ENCODE data around the gene BTD.
"Not testable (repeated sequence)": the region's sequence is repeated elsewhere in the genome, so short reads cannot be mapped to it uniquely, and the experiment has no call there.

The BTD gene

DNA sequence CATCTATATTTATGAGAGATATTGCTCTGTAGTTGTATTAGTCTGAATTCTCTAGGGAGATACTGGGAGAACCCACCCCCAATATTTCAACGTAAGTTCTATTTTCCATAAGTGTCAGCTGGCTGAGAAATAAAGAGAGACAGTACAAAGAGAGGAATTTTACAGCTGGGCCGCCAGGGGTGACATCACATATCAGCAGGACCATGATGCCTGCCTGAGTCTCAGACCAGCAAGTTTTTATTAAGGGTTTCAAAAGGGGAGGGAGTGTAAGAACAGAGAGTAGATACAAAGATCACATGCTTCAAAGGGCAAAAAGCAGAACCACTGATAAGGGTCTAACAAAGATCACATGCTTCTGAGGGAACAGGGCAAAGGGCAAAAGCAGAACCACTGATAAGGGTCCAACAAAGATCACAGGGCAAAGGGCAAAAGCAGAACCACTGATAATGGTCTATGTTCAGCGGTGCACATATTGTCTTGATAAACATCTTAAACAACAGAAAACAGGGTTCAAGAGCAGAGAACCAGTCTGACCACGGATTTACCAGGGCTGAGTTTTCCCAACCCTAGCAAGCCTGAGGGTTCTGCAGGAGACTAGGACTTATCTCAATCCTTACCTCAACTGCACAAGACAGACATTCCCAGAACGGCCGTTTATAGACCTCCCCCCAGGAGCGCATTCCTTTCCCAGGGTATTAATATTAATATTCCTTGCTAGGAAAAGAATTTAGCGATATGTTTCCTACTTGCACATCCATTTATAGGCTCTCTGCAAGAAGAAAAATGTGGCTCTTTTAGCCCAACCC is 18.3 kb downstream of the BTD start:
- Mint-ChIP-seq H3K9me3 (peaks cover 25% of the 10 kb centered on the region), H3K36me3 (ENCODE audit: low read depth) (peaks cover 37% of the 10 kb centered on the region), H3K4me1 (ENCODE audit: low read depth) (peaks cover 18% of the 10 kb centered on the region)
- H3K4me3 Mint-ChIP-seq, H3K27me3 Mint-ChIP-seq, DNase-seq, H3K27ac Mint-ChIP-seq: not testable (repeated sequence)

DNA sequence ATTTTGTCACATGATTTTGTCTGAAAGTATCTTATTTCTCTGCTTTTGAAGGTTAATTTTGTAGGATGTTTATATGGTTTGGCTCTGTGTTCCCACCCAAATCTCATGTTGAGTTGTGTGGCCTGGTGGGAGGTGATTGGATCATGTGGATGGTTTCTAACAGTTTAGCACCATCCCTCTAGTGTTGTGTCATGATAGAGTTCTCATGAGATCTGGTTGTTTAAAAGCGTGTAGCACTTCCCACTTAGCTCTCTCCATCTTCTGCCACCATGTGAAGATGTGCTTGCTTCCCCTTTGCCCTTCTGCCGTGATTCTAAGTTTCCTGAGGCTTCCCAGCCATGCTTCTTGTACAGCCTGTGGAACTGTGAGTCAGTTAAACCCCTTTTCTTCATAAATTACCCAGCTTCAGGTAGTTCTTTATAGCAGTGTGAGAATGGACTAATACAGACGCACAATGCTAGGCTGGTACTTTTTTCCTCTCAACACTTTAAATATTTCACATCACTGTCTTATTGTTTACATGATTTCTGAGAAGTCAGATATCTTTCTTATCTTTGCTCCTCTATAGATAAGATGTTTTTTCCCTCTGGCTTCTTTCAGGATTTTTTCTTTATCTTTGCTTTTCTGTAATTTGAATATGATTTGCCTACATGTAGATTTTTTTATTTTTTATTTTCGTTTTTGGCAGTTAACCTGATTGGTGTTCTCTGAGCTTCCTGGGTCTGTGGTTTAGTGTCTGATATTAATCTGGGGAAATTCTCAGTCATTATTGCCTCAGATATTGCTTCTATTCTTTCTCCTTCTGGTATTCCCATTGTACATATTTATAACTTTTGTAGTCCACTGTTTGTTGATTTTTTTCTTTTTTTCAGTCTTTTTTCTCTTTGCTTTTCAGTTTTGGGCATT is 22.2 kb downstream of the BTD start:
- Mint-ChIP-seq H3K27ac (peak overlapping the region; percentile 86), H3K4me3 (peak overlapping the region; percentile 43), H3K9me3 (peaks cover 25% of the 10 kb centered on the region)

GRCh38 chr3:15628967-15629366 is 27.4 kb downstream of the BTD start:
- Mint-ChIP-seq H3K36me3 (ENCODE audit: low read depth) (no peaks in the 10 kb centered on the region), H3K4me1 (ENCODE audit: low read depth) (peaks cover 61% of the 10 kb centered on the region), H3K9me3 (no peaks in the 10 kb centered on the region), H3K4me3 (no peak overlapping the region), H3K27ac (no peak overlapping the region), H3K27me3 (no peaks in the 10 kb centered on the region)
- DNase-seq, result no peak

More for the DNA sequence above, 22.2 kb downstream of the BTD start:
- Mint-ChIP-seq H3K4me1 (ENCODE audit: low read depth) (peaks cover 27% of the 10 kb centered on the region), H3K36me3 (ENCODE audit: low read depth) (peaks cover 36% of the 10 kb centered on the region), H3K27me3 (no peaks in the 10 kb centered on the region)
- no peak for DNase-seq

GRCh38 chr3:15629860-15630597 is 28.5 kb downstream of the BTD start:
- no peaks in the 10 kb centered on the region for H3K9me3 Mint-ChIP-seq
- H3K4me3 Mint-ChIP-seq, result peak overlapping the region; percentile 26
- DNase-seq, result no peak
- H3K27me3 Mint-ChIP-seq, result no peaks in the 10 kb centered on the region
- H3K36me3 Mint-ChIP-seq (ENCODE audit: low read depth), result no peaks in the 10 kb centered on the region
- peaks cover 56% of the 10 kb centered on the region for H3K4me1 Mint-ChIP-seq (ENCODE audit: low read depth)
- peak overlapping the region; percentile 69 for H3K27ac Mint-ChIP-seq

DNA sequence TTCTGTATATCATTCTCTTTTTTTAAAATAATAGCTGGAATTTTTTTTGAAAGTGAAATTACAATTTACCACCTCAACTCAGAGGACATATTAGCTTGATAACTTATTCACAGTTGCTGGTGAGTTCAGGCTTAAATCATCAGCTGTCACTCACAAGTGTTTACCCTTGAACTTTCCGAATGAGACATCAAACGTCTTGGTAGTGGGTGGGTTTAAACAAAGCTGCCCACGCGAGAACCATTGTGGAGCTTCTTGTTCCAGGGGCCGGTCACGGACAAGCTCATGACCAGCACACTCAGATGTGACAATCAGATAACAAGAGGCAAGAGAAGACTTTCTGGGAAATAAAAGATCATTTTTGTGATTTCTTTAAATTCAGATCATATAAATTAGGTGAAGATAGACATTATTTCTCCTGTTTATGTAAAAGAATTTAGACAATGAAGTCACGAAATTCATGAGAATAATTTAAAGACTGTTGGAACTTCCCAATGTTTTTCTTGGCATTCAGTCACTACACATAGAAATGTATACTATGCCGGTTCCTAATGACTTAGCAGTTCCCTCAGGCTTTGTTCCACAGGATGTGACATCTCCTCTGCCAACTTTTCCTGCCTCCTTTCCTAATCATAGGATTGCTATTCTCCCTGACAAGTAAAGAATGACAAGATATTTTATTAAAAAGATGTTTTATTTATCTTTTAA is 29.3 kb downstream of the BTD start:
- peak overlapping the region; percentile 26 for H3K4me3 Mint-ChIP-seq
- no peaks in the 10 kb centered on the region for H3K36me3 Mint-ChIP-seq (ENCODE audit: low read depth)
- peak overlapping the region; percentile 69 for H3K27ac Mint-ChIP-seq
- peaks cover 61% of the 10 kb centered on the region for H3K4me1 Mint-ChIP-seq (ENCODE audit: low read depth)
- no peak for DNase-seq
- no peaks in the 10 kb centered on the region for H3K9me3 Mint-ChIP-seq
- no peaks in the 10 kb centered on the region for H3K27me3 Mint-ChIP-seq

DNA sequence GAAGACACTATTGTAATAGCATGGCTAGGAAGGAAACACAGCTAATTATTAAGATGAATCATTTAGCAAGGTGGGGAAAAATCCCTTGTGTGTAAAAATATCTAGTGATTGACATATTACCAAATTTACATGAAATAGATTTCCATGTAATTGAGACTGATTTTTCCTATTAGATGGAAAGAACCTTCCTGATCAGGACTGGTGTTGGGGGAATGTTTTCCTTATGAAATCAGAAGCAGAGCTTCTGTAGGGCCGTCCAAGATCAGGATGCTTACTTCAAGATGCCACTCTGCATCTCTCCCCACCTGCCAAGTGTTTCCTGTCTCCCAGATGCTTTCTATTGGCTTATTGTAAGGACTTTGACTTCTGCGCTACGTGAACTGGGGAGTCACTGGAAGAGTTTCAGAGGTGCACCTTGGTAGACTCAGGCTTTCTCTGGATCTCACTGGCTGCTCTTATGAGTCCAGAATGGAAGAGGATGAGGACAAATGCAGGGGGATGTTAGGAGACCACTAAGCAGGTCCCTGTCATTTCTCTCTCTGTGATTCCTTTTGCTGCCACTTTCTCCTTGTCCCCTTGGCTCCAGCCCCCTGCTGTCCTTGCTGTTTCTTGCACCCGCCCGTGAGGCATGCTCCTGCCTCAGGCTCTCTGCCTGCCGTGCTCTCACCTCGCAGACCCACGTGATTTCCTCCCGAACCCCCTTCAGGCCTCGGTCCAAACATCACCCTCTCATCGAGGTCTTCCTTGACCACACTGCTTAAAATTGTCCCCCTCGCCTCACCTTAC is 30.1 kb downstream of the BTD start:
- H3K27ac Mint-ChIP-seq, result no peak overlapping the region
- peaks cover 64% of the 10 kb centered on the region for H3K4me1 Mint-ChIP-seq (ENCODE audit: low read depth)
- no peaks in the 10 kb centered on the region for H3K9me3 Mint-ChIP-seq
- H3K4me3 Mint-ChIP-seq, result no peak overlapping the region
- DNase-seq, result no peak
- H3K36me3 Mint-ChIP-seq (ENCODE audit: low read depth), result no peaks in the 10 kb centered on the region
- H3K27me3 Mint-ChIP-seq, result no peaks in the 10 kb centered on the region

GRCh38 chr3:15632212-15632580 is 30.7 kb downstream of the BTD start:
- no peak for DNase-seq
- H3K27ac Mint-ChIP-seq, result no peak overlapping the region
- peaks cover 69% of the 10 kb centered on the region for H3K4me1 Mint-ChIP-seq (ENCODE audit: low read depth)
- no peaks in the 10 kb centered on the region for H3K9me3 Mint-ChIP-seq
- H3K27me3 Mint-ChIP-seq, result no peaks in the 10 kb centered on the region
- no peak overlapping the region for H3K4me3 Mint-ChIP-seq
- no peaks in the 10 kb centered on the region for H3K36me3 Mint-ChIP-seq (ENCODE audit: low read depth)

- no peak for DNase-seq
- Mint-ChIP-seq H3K36me3 (ENCODE audit: low read depth) (no peaks in the 10 kb centered on the region), H3K4me3 (no peak overlapping the region), H3K9me3 (no peaks in the 10 kb centered on the region), H3K27me3 (no peaks in the 10 kb centered on the region), H3K27ac (peak overlapping the region; percentile 35), H3K4me1 (ENCODE audit: low read depth) (peaks cover 78% of the 10 kb centered on the region)
Observed at GRCh38 chr3:15633159-15633558, 31.6 kb downstream of the BTD start.

- DNase-seq, result no peak
- Mint-ChIP-seq H3K4me3 (no peak overlapping the region), H3K27ac (peak overlapping the region; percentile 35), H3K9me3 (no peaks in the 10 kb centered on the region), H3K27me3 (no peaks in the 10 kb centered on the region), H3K4me1 (ENCODE audit: low read depth) (peaks cover 84% of the 10 kb centered on the region), H3K36me3 (ENCODE audit: low read depth) (no peaks in the 10 kb centered on the region)
Observed at GRCh38 chr3:15633766-15634598, 32.4 kb downstream of the BTD start.

DNA sequence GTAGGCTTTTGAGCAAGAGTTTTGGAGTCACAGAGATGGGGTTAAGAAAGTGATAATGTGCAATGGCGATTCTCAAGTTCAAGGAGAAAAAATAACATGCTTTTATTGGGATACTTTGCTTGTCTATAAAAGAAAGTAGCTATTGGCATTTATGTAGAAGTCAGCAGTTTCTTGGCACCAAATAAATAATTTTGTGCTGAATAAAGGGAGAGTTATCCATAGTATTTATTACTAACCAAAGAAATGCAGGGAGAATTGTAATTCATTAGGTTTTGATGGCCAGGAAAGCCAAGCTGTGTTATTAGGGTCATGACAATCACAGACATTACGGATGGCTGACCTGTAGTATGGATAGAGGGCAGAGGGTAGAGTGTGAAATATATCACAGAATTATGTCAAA is 33.1 kb downstream of the BTD start:
- Mint-ChIP-seq H3K9me3 (no peaks in the 10 kb centered on the region), H3K36me3 (ENCODE audit: low read depth) (no peaks in the 10 kb centered on the region), H3K27ac (no peak overlapping the region), H3K4me1 (ENCODE audit: low read depth) (peaks cover 82% of the 10 kb centered on the region), H3K27me3 (no peaks in the 10 kb centered on the region), H3K4me3 (no peak overlapping the region)
- no peak for DNase-seq

DNA sequence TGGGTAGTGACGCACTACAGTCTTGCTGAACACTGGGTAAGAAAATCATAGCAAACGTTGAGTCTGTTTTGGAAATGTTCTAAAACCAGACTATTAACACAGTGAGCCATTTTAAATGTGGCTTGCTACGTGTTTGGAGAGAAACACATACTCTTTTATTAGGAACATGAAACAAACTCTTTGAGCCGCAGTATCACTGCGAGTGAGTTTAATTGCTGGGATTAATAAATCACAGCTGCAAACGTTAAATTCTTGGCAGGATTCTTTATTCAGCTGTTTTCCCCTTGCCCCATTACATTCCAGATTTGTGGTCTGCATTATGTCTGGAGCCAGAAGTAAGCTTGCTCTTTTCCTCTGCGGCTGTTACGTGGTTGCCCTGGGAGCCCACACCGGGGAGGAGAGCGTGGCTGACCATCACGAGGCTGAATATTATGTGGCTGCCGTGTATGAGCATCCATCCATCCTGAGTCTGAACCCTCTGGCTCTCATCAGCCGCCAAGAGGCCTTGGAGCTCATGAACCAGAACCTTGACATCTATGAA is 33.6 kb downstream of the BTD start:
- Mint-ChIP-seq H3K4me1 (ENCODE audit: low read depth) (peaks cover 77% of the 10 kb centered on the region), H3K36me3 (ENCODE audit: low read depth) (no peaks in the 10 kb centered on the region), H3K9me3 (no peaks in the 10 kb centered on the region), H3K27me3 (no peaks in the 10 kb centered on the region), H3K27ac (peak overlapping the region; percentile 24), H3K4me3 (no peak overlapping the region)
- no peak for DNase-seq

- no peaks in the 10 kb centered on the region for H3K27me3 Mint-ChIP-seq
- H3K36me3 Mint-ChIP-seq (ENCODE audit: low read depth), result no peaks in the 10 kb centered on the region
- no peaks in the 10 kb centered on the region for H3K9me3 Mint-ChIP-seq
- peak overlapping the region; percentile 49 for H3K4me3 Mint-ChIP-seq
- peak overlapping the region; percentile 91 for H3K27ac Mint-ChIP-seq
- peaks cover 67% of the 10 kb centered on the region for H3K4me1 Mint-ChIP-seq (ENCODE audit: low read depth)
- DNase-seq, result peak; percentile 47
Observed at GRCh38 chr3:15636028-15636709, 34.6 kb downstream of the BTD start.

All from activated T-cell treated with anti-CD3 and anti-CD28 coated beads, Interleukin-2, amount 50 U/mL, for 24 hours (primary cell).